DMS79 treated with DMSO at 0.1 percent for 48 hours (cell line): ENCODE data around the gene ADGRG3.

ENCODE experiments used
- DNase-seq: peaks from one replicate; lab custom pipeline; 2025; lab: John Stamatoyannopoulos, UW

ADGRG3 gene, protein sequence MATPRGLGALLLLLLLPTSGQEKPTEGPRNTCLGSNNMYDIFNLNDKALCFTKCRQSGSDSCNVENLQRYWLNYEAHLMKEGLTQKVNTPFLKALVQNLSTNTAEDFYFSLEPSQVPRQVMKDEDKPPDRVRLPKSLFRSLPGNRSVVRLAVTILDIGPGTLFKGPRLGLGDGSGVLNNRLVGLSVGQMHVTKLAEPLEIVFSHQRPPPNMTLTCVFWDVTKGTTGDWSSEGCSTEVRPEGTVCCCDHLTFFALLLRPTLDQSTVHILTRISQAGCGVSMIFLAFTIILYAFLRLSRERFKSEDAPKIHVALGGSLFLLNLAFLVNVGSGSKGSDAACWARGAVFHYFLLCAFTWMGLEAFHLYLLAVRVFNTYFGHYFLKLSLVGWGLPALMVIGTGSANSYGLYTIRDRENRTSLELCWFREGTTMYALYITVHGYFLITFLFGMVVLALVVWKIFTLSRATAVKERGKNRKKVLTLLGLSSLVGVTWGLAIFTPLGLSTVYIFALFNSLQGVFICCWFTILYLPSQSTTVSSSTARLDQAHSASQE

DNA sequence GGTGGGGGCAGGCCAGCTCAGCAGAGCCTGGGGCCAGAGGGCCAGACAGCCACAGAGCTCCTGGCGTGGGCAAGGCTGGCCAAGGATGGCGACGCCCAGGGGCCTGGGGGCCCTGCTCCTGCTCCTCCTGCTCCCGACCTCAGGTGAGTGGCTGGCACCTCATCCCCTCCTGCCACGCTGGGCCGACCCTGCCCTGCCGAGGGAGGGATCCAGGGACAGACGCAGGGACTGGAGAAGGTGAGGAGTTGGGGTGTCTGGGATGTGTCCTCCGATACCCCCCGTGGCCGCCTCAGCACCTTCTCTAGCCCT is at the start of gene ADGRG3:
Gene ADGRG3 (plus strand): TSS at position 44 of the 309 bp plus-strand sequence. CDS start 42 bp downstream, at position 86.
- DNase-seq = no peak

DNA sequence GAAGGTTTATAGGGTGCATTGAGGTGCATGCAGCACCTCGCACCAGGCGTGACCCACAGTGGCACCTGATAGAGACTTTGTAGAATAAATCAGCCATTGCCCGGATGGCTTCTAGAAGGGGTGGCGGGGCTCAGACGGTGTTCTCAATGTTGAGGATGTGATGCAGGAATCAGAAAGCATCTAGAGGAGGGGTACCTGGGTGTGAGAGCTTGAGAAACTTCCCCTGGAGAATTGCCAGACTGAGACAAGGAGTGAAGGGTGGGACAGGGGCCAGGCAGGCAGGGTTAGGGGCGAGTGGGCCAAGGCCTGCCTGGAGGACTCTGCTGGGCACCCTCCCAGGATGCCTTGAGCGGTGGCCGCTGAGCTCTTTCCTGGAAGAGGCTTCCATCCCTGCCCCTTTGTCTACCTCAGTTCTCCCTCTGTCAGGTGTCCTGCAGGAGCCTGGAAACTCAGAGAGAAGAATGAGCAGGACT is 48.9 kb upstream of the ADGRG3 start:
- DNase-seq = peak; percentile 57

DNA sequence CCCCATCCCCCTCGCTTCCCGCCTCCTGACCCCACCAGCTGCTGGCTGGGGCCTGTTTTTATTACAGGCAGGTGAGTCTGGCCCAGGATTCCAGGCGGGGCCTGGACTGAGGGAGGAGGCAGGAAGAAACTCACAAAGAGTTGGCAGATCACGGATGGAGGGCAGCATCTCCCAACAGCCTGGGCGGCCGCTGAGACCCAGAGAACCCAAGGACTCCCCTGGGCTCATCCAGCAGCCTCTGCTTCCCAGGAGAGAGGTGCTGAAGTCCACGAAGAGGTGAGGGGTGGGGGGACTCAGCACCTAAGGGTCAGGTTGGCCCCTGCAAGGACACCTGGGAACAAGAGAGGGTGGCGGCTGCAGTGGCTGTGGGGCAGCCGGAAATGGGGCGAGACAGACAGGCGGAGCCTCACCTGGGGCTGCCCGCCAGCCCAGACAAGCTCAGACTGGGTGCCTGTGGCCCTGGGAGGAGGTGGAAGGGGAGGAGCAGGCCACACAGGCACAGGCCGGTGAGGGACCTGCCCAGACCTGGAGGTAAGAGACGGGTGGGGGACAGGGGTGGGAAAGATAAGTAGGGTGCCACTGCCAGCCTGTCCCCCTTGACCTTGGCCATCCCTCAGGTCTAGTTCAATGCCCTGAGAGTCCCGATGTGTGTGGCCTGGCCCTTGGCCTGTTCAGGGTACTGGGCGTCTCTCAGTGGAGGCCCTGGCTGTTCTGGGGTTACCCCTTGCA is 48.3 kb upstream of the ADGRG3 start:
- peak; percentile 57 for DNase-seq

DNA sequence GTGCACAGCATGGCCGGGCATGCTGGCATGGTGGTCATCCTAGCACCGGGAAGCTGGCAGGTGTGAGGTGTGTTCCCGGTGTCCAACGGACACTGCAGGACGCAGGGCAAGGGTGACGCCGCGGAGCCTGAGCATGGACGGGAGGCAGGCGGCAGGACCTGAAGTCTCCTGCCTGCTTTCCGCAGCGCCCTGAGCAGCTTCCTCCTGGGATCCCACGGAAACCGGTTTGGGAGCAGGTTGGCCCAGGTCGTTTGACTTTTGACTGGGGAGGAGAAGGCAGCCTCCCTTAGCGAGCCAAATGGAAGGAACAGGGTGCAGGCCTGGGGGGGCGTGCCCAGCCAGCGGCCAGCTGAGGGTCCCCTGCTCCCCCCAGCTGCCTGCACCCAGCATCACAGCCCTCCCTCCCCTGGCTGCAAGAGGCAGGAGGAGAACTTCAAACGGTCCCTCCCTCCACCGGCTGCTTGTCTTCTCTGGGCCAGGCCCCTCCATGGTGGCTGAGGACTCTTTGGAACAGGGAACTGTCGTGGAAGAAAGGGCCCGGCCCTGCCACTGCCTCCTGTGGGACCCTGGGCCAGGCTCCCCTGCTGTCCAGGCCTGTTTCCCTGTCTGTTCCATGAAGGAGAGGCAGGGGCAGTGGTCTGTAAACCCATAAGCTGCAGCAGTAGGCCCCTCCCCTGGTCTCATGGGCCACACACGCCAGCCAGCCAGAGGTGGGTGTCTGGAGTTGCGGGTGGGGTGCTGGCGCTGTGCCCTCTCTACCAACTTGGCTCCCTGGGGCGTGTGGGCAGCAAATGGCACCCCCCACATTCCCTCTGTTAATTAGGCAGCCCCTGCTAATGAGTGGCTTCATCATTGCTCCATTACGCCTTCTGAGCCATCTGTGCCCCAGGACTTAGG is 47.5 kb upstream of the ADGRG3 start:
- peak; percentile 19 for DNase-seq

DNA sequence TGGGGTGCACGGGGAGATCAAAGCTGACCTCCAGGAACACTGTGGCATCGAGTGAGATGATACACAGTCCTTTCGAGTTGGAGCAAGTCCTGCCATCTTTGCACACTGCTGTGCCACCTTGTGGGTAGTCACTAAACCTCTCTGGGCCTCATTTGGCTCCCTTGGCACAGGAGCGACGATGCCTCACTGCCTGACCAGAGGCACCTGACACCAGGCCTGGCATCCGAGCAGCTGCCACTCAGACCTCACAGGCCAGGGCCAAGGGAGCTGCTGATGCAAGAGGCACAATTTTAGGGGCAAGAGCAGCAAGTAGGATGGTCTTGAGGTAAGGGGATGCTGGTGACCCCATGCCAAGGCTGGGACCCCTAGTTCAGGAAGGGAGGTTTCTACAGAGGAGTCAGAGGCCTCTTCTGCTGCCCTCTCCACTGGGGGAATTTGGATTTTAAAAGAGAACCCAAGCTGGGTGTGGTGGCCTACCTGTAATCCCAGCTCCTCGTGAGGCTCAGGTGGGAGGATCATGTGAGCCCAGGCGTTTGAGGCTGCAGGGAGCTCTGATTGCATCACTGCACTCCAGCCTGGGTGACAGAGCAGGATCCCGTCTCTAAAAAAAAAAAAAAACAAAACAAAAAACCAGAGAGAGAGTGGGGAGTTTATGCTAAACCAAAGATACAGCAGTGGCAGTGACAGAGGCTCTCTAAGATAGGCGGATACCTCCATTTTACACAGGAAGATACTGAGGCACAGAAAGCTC is 46.4 kb upstream of the ADGRG3 start:
- no peak for DNase-seq

DNA sequence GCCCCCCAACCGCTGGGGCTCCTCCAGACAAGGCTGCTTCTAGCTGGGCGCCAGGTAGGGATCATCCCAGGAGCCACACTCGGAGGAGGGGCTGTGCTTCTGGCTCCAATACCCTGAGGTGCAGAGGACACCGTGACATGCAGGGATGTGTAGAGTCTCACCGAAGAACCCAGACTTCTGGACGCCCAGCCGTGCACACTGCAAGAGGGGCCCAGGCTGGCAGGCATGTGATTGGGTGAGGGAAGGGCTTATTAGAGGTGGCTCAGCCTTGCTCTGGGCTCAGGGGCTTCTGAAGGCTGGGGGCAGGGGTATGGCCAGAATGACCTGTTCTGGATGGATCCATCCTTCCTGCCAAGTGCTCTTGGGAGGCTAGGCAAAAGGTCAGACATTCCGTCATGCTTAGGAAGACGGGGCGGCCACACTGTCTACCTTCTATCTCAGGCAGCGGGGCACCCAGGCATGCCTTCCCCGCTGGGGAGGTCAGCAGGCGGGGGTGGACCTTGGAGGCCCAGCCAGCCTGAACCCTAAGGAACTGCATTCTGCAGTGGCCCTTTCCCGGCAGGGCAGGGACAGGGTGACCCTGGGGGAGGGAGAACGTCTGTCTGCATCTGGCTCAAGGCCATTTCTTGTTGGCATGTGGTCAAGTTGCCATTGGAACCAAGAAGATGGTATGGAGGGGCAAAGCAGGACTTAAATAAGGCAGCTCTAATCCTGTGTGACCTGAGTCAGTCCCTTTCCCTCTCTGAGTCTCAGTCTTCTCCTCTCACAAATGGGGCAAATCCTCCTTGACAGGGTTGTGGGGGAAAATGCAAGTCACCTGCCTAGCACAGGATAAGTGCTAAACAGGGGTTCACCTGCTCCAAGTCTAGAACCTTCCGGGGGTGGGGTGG is 45.5 kb upstream of the ADGRG3 start:
- peak; percentile 17 for DNase-seq

DNA sequence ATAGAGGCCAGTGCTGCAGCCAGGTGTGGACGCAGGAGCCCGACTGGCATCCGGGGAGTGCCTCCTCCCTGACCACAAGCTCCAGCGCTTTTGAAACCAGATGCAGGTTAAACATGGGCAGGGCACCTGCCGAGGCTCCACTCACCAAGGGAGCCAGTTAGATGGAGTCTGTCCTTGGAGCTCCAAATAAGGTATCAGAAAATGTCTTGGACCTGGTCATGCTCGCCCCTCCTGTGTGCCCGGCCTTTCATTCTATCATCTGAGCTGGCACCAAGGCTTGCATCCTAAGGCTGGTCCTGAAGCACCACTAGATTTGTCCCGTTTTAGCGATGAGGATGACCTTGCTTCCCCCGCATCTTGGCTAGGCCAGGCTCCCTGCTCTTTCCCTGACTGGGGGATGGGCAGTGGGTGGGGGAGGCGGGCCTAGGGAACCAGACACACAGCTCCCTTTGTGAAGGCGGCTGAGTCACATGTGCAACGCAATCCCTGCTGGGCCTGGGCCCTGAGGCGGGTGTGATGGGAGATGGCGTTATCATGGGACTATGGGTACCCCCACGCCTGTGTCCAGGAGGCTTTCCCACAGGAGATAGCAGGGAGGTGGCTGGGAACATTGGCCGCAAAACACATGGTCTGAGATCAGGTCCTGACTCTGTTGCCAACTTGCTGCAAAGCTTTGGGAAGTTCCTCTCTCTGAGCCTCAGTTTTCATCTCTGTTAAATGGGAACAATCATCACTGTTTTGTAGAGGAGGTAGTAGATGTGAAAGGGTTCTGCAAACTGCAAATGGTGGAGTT is 44.7 kb upstream of the ADGRG3 start:
- peak; percentile 17 for DNase-seq

DNA sequence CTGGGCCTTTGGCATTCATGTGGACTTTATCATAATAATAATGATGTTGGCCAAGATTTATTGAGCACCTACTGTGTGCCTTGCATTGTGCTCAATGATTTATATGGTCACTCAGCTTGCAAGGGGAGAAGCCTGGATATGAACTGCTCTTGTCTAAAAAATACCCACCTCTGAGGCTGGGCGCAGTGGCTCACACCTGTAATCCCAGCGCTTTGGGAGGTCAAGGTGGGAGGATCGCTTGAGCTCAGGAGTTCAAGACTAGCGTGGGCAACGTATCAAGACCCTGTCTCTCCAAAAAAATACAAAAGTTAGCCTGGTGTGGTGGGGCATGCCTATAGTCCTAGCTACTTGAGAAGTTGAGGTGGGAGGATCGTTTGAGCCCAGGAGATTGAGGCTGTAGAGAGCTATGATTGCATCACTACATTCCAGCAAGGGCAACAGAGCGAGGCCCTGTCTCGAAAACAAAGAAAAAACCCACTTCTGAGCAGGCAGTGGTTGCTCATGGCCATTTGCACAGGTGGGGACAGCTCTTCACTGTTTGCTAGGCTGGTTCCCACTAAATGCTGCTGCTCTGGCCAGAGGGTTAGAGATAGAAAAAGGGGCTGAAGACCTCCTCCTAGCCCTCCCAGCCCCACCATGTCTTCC is 43.9 kb upstream of the ADGRG3 start:
- no peak for DNase-seq

DNA sequence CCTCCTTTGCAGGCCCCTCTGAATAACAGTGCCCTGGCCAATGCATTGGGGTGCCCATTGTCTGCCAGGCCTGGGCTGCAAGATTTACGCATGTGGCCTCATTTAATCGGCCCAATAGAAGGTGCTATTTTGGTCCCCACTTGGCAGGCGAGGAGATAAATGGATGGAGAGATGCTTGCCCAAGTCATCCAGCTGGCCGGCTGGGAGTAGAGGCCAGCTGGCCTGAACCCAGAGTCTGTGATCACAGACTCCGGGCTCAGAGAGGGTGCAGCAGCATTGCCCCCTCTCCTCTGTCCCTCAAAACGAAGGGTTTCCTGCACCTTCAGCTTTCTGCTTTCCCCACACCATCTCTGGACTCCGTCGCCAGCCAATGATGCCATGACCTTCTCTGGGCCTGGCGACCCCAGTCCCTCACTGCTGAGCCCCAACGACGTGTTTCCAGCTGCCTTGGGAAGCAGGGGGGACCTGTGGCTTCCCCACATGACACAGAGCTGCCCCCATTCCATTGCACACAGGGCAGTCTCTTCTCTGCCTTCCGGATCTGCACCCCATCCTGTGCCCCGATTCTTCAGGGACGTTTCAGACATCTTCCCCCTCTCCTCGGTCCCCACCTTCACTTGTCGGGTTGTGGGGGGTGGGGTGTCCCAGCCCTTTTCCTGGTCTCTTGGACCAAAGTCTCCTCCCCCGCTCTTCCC is 43.2 kb upstream of the ADGRG3 start:
- no peak for DNase-seq

DNA sequence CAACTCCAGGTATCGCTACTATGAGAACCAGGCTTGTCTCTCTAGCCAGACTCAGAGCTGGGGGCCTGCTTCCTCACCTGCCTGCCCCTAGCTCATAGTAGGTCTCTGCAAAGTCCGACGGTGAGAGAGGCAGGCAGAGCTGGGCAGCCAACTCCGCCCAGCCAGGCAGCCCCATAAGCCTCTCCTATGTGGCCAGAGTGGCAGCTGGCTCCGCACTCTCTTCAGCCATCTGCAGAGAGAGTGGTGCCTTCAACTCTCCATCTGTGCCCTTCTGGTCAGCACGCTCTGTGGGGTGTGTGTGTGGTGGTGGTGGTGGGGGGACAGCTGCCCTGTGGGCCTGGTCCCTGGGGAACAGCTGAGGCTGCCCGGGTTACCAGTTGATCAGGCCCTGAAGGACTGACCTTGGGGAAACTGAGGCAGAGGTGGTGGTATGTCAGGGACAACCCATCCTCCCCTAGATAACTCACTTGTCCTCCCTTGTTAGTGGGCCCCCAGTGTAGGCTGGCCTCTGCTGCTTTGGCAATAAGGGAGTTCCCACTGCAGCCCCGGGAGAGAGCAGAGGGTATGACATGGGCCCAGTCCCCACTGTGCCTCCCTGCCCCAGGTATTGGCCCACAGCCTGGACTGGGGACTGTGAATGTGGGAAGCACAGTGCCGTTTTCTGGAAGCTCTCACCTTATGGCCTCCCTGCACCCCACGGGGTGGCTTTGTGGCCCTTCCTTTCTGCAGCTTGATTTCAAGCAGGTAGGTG is 41.5 kb upstream of the ADGRG3 start:
- no peak for DNase-seq

DNA sequence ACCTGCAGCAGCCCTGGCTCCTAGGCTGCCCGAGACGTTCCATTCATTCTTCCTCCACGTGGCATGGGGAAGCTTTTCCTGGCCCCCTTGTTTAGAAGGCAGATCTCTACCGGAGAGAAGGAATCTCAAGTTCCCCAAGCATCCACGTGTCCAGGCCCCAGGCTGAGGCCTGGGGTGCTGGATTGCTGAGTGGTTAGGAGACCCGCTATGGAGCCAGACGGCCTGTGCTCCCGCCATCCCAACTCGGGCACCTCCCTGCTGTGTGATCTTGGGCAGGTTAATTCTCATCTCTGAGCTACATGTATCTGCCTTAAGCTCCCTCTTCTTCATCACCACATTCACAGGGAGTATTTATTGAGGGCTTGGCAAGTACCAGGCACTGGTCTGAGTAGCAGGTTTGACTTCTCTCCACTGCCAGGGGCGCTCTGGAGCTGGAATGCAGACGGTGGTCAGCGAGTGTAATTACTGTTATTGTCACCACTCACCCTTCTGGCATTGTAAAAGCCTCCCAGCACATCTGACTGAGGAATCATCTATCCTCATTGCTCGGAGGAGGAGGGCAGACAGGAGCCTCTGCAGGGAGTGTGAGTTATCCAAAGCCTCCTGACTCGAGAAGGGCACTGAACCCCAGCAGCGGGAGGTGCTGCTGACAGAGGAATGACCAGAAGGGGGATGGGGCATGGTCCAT is 40.8 kb upstream of the ADGRG3 start:
- no peak for DNase-seq

DNA sequence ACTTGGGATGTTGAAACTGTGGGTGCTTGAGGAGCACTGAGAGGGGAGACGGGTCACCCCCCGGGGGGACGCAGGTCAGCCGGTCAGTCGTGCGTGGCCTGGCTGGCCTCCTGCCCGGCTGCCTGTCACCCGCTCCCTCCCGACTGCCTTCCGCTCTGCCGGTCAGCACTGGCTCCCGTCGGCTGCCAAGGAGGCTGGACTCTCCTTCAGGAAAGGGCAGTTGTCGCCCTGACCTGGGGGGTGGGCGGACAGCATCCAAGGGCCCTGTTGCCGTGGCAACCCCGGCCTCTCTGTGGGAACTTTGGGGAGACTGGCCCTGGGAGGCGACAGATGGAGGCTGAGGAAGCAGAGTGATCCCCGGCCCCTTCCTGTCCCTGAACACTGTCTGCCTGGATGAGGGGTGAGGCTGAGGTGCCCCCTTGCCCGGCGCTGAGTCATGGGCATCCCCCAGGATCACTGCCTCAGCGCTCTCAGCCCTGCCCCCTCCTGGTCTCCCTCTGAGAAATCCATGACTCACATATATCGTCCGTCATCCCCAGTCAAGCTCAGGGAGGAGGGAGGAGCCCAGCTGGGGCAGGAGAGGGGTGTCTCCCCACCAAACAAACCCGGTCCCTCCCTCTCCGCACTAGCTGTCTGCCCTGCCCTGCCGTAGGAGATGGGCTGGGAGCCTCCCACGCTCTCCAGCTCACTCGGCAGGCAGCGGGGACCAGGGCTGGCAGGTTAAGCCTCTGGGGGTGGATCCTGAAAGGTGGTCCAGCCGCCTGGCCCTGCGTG is 39.9 kb upstream of the ADGRG3 start, which contains the start of gene ADGRG1:
Gene ADGRG1 (plus strand): TSS at position 623 of the 774 bp plus-strand sequence. CDS start 21,658 bp downstream, outside the sequence.
- no peak for DNase-seq

DNA sequence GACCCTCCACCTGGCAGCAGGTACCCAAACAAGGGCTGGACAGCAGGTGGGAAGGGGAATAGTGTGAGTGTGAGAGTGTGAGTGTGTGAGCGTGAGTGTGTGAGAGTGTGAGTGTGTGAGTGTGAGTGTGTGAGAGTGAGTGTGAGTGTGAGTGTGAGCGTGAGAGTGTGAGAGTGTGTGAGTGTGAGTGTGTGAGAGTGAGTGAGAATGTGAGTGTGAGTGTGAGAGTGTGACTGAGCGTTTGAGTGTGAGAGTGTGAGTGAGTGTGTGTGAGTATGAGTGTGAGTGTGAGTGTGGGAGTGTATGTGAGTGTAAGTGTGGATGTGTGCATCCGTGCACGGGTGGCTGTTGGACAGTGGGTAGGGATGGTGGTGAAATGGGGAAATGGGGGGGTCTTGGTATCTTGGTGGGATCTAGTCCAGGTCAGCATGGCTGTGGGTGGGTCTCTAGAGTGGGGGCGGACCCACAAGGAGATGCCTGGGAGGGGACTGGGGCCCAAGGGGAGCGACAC is 39.3 kb upstream of the ADGRG3 start:
- no peak for DNase-seq

DNA sequence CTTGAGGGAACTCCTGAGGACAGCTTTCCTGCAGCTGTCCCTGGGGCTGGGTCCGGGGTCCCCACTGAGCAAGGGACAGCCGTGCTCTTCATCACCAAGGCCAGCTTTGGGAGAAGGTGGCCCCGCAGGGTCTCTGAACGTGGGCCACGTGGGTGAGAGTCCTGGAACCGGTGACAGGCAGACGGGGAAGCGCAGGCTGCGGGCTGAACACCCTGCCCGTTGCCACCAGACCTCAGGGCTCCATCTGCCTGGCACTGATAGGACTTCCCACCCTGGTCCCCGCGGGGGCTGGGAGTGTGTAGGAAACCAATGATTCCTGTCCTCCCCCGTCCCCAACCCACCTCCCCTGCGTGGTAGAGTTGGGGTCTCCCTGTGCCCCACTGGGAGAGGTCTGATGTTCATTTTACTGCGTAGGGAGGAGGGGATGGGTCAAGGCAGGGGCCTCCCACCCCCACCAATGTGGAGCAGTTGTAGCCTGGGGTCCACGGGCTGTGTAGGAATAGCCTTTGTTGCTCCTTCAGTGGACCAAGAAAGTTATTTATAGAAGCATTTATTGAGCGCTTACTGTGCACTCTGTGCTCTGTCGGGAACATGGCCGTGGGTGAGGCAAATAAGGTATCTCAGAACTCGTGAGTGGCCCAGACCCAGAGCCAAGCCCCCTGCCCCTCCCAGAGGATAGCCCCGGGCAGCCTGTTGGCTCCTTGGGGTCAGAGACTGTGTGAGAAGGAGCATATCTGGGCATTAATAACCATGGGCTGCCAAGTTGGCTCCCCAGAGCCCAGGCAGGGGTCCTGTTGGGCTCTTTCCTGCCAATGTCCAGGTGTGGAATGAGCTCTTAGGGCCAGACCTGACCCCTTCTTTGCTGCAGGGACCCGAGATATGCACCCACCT is 38.3 kb upstream of the ADGRG3 start:
- DNase-seq = no peak

DNA sequence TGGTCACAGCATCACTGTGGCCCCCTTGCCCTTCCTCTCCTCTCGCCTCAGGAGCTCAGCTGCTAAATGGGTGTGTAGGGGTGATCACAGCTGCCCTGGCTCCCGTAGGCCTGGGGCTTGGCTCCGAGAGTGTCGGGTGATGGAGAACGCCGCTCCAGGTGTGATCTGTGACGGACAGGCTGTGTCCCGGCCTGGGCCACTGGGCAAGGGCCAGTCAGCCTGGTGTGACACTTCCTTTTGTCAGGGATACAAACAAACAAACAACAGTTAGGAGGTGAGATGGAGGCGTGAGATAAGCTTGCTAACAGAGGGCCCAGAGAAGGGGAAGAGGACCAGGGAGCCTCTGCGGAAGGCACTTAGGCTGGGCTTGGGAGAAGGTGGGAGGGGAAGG is 37.7 kb upstream of the ADGRG3 start:
- DNase-seq = no peak
